MM.1S (cell line): ENCODE results near the gene NAP1L2.
A peak's percentile ranks its signal among the peaks of the same experiment; 100 is the strongest.

ENCODE experiments used
- DNase-seq: peaks from one replicate; pipeline ENCODE4 v3.0.0-alpha.2; 2015
- H2AFZ ChIP-seq: fragments of 300-600 bp; sonication (generic); 2 replicates; pipeline ENCODE4 v1.6.0; 2016; ENCODE audit warnings: antibody characterized with exemption, low read length
- H3F3A ChIP-seq: fragments of 300-600 bp; sonication (generic); 2 replicates; pipeline ENCODE4 v1.6.1; 2016; ENCODE audit warnings: mild to moderate bottlenecking, antibody characterized with exemption, low read length, moderate library complexity, mixed read lengths; ENCODE audit not compliant: insufficient read depth
- H3K27ac ChIP-seq: fragments of 300-600 bp; sonication (generic); 2 replicates; pipeline ENCODE4 v1.5.1; 2016; ENCODE audit warnings: mild to moderate bottlenecking, low read length
- H3K27me3 ChIP-seq: fragments of 300-600 bp; sonication (generic); replicated peaks from 2 replicates; pipeline ENCODE4 v1.6.0; 2016; ENCODE audit warnings: low read length; ENCODE audit not compliant: insufficient read depth
- H3K36me3 ChIP-seq: fragments of 300-600 bp; sonication (generic); replicated peaks from 2 replicates; pipeline ENCODE4 v1.6.1; 2016; ENCODE audit warnings: mild to moderate bottlenecking, low read length, mixed read lengths; ENCODE audit not compliant: insufficient read depth
- H3K4me1 ChIP-seq: fragments of 300-600 bp; sonication (generic); 2 replicates; pipeline ENCODE4 v1.6.1; 2016; ENCODE audit warnings: low read length, mixed read lengths
- H3K4me2 ChIP-seq: fragments of 300-600 bp; sonication (generic); 2 replicates; pipeline ENCODE4 v1.6.0; 2016; ENCODE audit warnings: low read depth, low read length
- H3K4me3 ChIP-seq: fragments of 300-600 bp; sonication (generic); 2 replicates; pipeline ENCODE4 v1.5.1; 2016; ENCODE audit warnings: low read length, mixed read lengths
- H3K79me2 ChIP-seq: fragments of 300-600 bp; sonication (generic); 2 replicates; pipeline ENCODE4 v1.6.1; 2016; ENCODE audit warnings: mixed run types, low read length, mixed read lengths
- H3K9ac ChIP-seq: fragments of 300-600 bp; sonication (generic); 2 replicates; pipeline ENCODE4 v1.6.1; 2016; ENCODE audit warnings: low read length, mixed read lengths
- H3K9me2 ChIP-seq: fragments of 300-600 bp; sonication (generic); replicated peaks from 2 replicates; pipeline ENCODE4 v1.6.1; 2016; ENCODE audit warnings: mild to moderate bottlenecking, low read length, mixed read lengths; ENCODE audit not compliant: insufficient read depth
- H3K9me3 ChIP-seq: fragments of 300-600 bp; sonication (generic); replicated peaks from 2 replicates; pipeline ENCODE4 v1.6.1; 2016; ENCODE audit warnings: mild to moderate bottlenecking, low read length, mixed read lengths; ENCODE audit not compliant: insufficient read depth
- H4K20me1 ChIP-seq: fragments of 300-600 bp; sonication (generic); 2 replicates; pipeline ENCODE4 v1.6.1; 2016; ENCODE audit warnings: mild to moderate bottlenecking, low read length, moderate library complexity, mixed read lengths; ENCODE audit not compliant: insufficient read depth
- CTCF ChIP-seq: fragments of 300-600 bp; sonication (generic); IDR thresholded peaks from 2 replicates; pipeline ENCODE4 v1.5.1; 2016; ENCODE audit warnings: antibody characterized with exemption, low read length, mixed read lengths
- EZH2 ChIP-seq: fragments of 300-600 bp; sonication (generic); optimal IDR thresholded peaks from 2 replicates; pipeline ENCODE3; 2017; ENCODE audit warnings: low read depth, mild to moderate bottlenecking, antibody characterized with exemption, low read length, mixed read lengths
- EZH2phosphoT487 ChIP-seq: fragments of 300-600 bp; sonication (generic); IDR thresholded peaks from 2 replicates; pipeline ENCODE4 v1.6.1; 2018; ENCODE audit warnings: antibody characterized with exemption, low read length

Gene NAP1L2

GRCh38 chrX:73214426-73215094, at the start of gene NAP1L2:
Gene NAP1L2 (minus strand): TSS chrX:73214851. CDS start chrX:73214492, 359 bp downstream.
- TF ChIP-seq CTCF (no peak), EZH2 (no peak), EZH2phosphoT487 (no peak)
- Histone ChIP-seq H2AFZ (peak within 1 kb of the TSS; percentile 82), H3K36me3 (no peaks in the 10 kb centered on the region), H3K79me2 (peaks cover 13% of the 10 kb centered on the region), H3K27ac (peak within 1 kb of the TSS; percentile 84; the same call in 1 of the 2 replicates), H3K9ac (peak within 1 kb of the TSS; percentile 76), H3F3A (peaks cover 4% of the 10 kb centered on the region), H4K20me1 (no peaks in the 10 kb centered on the region), H3K9me3 (no peaks in the 10 kb centered on the region), H3K9me2 (no peaks in the 10 kb centered on the region), H3K4me3 (peak within 1 kb of the TSS; percentile 81), H3K4me2 (peak within 1 kb of the TSS; percentile 56), H3K27me3 (no peaks in the 10 kb centered on the region), H3K4me1 (no peaks in the 10 kb centered on the region)
- DNase-seq, result peak; percentile 86

- Histone ChIP-seq H4K20me1 (no peaks in the 10 kb centered on the region), H3F3A (peaks cover 4% of the 10 kb centered on the region; the same call in 1 of the 2 replicates), H3K4me1 (peaks cover 14% of the 10 kb centered on the region), H3K9ac (no peak overlapping the region), H3K4me2 (no peak overlapping the region), H3K9me2 (no peaks in the 10 kb centered on the region), H3K27me3 (no peaks in the 10 kb centered on the region), H3K79me2 (no peaks in the 10 kb centered on the region), H2AFZ (no peak overlapping the region), H3K27ac (no peak overlapping the region), H3K9me3 (no peaks in the 10 kb centered on the region), H3K36me3 (no peaks in the 10 kb centered on the region), H3K4me3 (no peak overlapping the region)
- DNase-seq, result peak; percentile 43
- TF ChIP-seq EZH2phosphoT487, result no peak
- TF ChIP-seq CTCF, result peak; percentile 40
Measured at GRCh38 chrX:73262991-73263390, 48.3 kb upstream of the NAP1L2 start.

GRCh38 chrX:73239242-73239641, 24.6 kb upstream of the NAP1L2 start:
- Histone ChIP-seq H3K4me2 (no peak overlapping the region), H3K79me2 (no peaks in the 10 kb centered on the region), H4K20me1 (no peaks in the 10 kb centered on the region), H3K9me2 (no peaks in the 10 kb centered on the region), H3K27ac (no peak overlapping the region), H3K4me1 (no peaks in the 10 kb centered on the region), H3K36me3 (no peaks in the 10 kb centered on the region), H2AFZ (no peak overlapping the region), H3K9ac (no peak overlapping the region), H3K4me3 (no peak overlapping the region), H3K9me3 (no peaks in the 10 kb centered on the region), H3F3A (no peaks in the 10 kb centered on the region), H3K27me3 (no peaks in the 10 kb centered on the region)
- no peak for TF ChIP-seq CTCF
- no peak for TF ChIP-seq EZH2
- TF ChIP-seq EZH2phosphoT487, result no peak
- DNase-seq, result no peak
